K562 (cell line): ENCODE measurements around the gene AGPAT2. TPM values are rescaled to one million over a fixed set of nuclear protein-coding genes. Genes with fewer than 3 reads are reported as not detected.
A peak's percentile ranks its signal among the peaks of the same experiment; 100 is the strongest.

Experiments used
- ADNP ChIP-seq: fragments of 200-800 bp; sonication (Bioruptor generic); IDR thresholded peaks from 2 replicates; pipeline ENCODE4 v1.6.1; 2016; ENCODE audit warnings: missing genetic modification characterization, missing compliant biosample characterization
- BACH1 ChIP-seq: fragments of 200-800 bp; sonication (Bioruptor generic); IDR thresholded peaks from 2 replicates; pipeline ENCODE4 v1.6.1; 2016; ENCODE audit warnings: missing genetic modification characterization, missing compliant biosample characterization
- BCOR ChIP-seq: fragments of 450-650 bp; IDR thresholded peaks from 2 replicates; pipeline ENCODE4 v1.6.1; 2016
- BRCA1 ChIP-seq, 2 experiments: fragments of 450-650 bp in 1 of 2; sonication (generic) in 1 of 2; formaldehyde crosslinking in 1 of 2; IDR thresholded peaks; 2 replicates each; pipeline versions ENCODE4 v1.5.0 to v1.6.1; 2017 to 2020; ENCODE audit warnings: mild to moderate bottlenecking in 1 of 2, missing genetic modification reagents in 1 of 2
- CC2D1A ChIP-seq: fragments of 450-650 bp; IDR thresholded peaks from 2 replicates; pipeline ENCODE4 v1.6.1; 2017; ENCODE audit warnings: mild to moderate bottlenecking
- ERF ChIP-seq: fragments of 450-650 bp; formaldehyde crosslinking; IDR thresholded peaks from 2 replicates; pipeline ENCODE4 v1.4.0; 2020; ENCODE audit warnings: mild to moderate bottlenecking, mixed read lengths
- FOXA3 ChIP-seq, 2 experiments: fragments of 450-650 bp in 1 of 2; sonication (generic) in 1 of 2; formaldehyde crosslinking; IDR thresholded peaks in 1 of 2; conservative IDR thresholded peaks in 1 of 2; 2 replicates each; pipeline versions ENCODE4 v1.4.0 to v1.8.0; 2020 to 2022; ENCODE audit warnings: mild to moderate bottlenecking in 2 of 2, missing genetic modification reagents in 1 of 2
- GATAD2B ChIP-seq: fragments of 450-650 bp; IDR thresholded peaks from 2 replicates; pipeline ENCODE4 v1.6.1; 2017; ENCODE audit warnings: mild to moderate bottlenecking, borderline replicate concordance
- JUN ChIP-seq, 2 experiments: sonication (generic) in 1 of 2; formaldehyde crosslinking in 1 of 2; IDR thresholded peaks; 2 replicates each; pipeline versions ENCODE4 v1.6.1 to v1.8.0; 2012 to 2022; ENCODE audit warnings: borderline replicate concordance in 2 of 2, mild to moderate bottlenecking in 2 of 2, improper control_type of control experiment in 1 of 2, low read depth in 1 of 2, low read length in 1 of 2, missing genetic modification reagents in 1 of 2
- KDM1A ChIP-seq, 2 experiments: fragments of 450-650 bp; IDR thresholded peaks; 2 replicates each; pipeline ENCODE4 v1.6.1; 2016; ENCODE audit warnings: mild to moderate bottlenecking in 2 of 2
- MAFF ChIP-seq: IDR thresholded peaks from 2 replicates; pipeline ENCODE4 v1.6.1; 2012; ENCODE audit warnings: low read length, improper control_type of control experiment
- NEUROD1 ChIP-seq: fragments of 150-350 bp; IDR thresholded peaks from 2 replicates; pipeline ENCODE4 v1.6.1; 2014; ENCODE audit warnings: borderline replicate concordance, low read length, low read depth; ENCODE audit not compliant: partially characterized antibody
- NR4A1 ChIP-seq, 2 experiments: fragments of 250-450 bp in 1 of 2; fragments of 450-650 bp in 1 of 2; sonication (Bioruptor Pico) in 1 of 2; IDR thresholded peaks; 2 replicates each; pipeline versions ENCODE4 v1.4.0 to v1.6.1; 2016 to 2020; ENCODE audit warnings: mild to moderate bottlenecking in 2 of 2, missing compliant biosample characterization in 1 of 2, missing genetic modification characterization in 1 of 2, moderate library complexity in 1 of 2
- PHF8 ChIP-seq: fragments of 200-600 bp; sonication (generic); IDR thresholded peaks from 2 replicates; pipeline ENCODE4 v1.6.1; 2012; ENCODE audit warnings: mixed run types, mild to moderate bottlenecking, inconsistent platforms, low read length, moderate library complexity, borderline replicate concordance
- SRF ChIP-seq, 2 experiments: fragments of 250-450, 450-650 bp in 1 of 2; sonication (Bioruptor Pico) in 1 of 2; sonication (generic) in 1 of 2; formaldehyde crosslinking; IDR thresholded peaks; 2 replicates each; pipeline versions ENCODE4 v1.5.0 to v1.5.1; 2020 to 2022; ENCODE audit warnings: mild to moderate bottlenecking in 1 of 2, missing genetic modification reagents in 1 of 2
- TAF7 ChIP-seq: fragments of 450-650 bp; IDR thresholded peaks from 2 replicates; pipeline ENCODE4 v1.6.1; 2016; ENCODE audit warnings: missing genetic modification characterization, missing compliant biosample characterization
- U2AF1 ChIP-seq: fragments of 200-400 bp; formaldehyde crosslinking; optimal IDR thresholded peaks from 2 replicates; pipeline ENCODE3; 2017; ENCODE audit warnings: mild to moderate bottlenecking, low read depth, low read length, moderate library complexity
- ZBTB8A ChIP-seq: fragments of 450-650 bp; IDR thresholded peaks from 2 replicates; pipeline ENCODE4 v1.6.1; 2018; ENCODE audit warnings: mild to moderate bottlenecking, moderate library complexity; ENCODE audit not compliant: partially characterized antibody
- ZC3H8 ChIP-seq: fragments of 450-650 bp; IDR thresholded peaks from 2 replicates; pipeline ENCODE4 v1.6.1; 2017
- ZNF586 ChIP-seq: fragments of 450-650 bp; formaldehyde crosslinking; conservative IDR thresholded peaks from 2 replicates; pipeline ENCODE4 v1.4.0; 2020; ENCODE audit warnings: mild to moderate bottlenecking, moderate library complexity
- polyA plus RNA-seq, 8 experiments: library from polyadenylated mRNA; depleted of rRNA in 4 of 8; stranded (reverse) in 5 of 8; unstranded in 3 of 8; fragments of >200 nt; fragmentation: Nextera tagmentation in 2 of 8; fragmentation: Illumina TruSeq in 1 of 8; extraction: Ambion mirVana in 2 of 8; extraction: Trizol in 1 of 8; gene quantifications; 2 replicates each; pipeline versions ENCODE4 v1.2.1 to v1.2.3, GENCODE V29; 2011 to 2014; ENCODE audit warnings: inconsistent platforms in 1 of 8, missing spikeins in 1 of 8
- total RNA-seq, 7 experiments: library from RNA; depleted of rRNA in 6 of 7; stranded (reverse); fragments of >200 nt in 6 of 7; fragmentation: Illumina TruSeq in 2 of 7; extraction: Trizol in 2 of 7; gene quantifications; 2 replicates each; pipeline versions ENCODE4 v1.2.1 to v1.2.3, GENCODE V29; 2011 to 2021; ENCODE audit warnings: low replicate concordance in 1 of 7
- TF ChIP-seq, protein P1 (sequence below): sonication (generic); formaldehyde crosslinking; IDR thresholded peaks from 2 replicates; pipeline ENCODE4 v1.8.0; 2022; ENCODE audit warnings: missing genetic modification reagents, mild to moderate bottlenecking, borderline replicate concordance
- TF ChIP-seq, protein P2 (sequence below): sonication (generic); formaldehyde crosslinking; IDR thresholded peaks from 2 replicates; pipeline ENCODE4 v1.8.0; 2023; ENCODE audit warnings: mild to moderate bottlenecking, missing genetic modification reagents
- TF ChIP-seq, protein P3 (sequence below): fragments of 250-450 bp; sonication (Bioruptor Pico); IDR thresholded peaks from 2 replicates; pipeline ENCODE4 v1.5.0; 2020; ENCODE audit warnings: mild to moderate bottlenecking, borderline replicate concordance

Gene AGPAT2
- total and polyA plus RNA-seq, 9 of the 15 experiments (the other 6 are each of a cell fraction or from before 2014, with no cell fraction given) = 0.13 to 54.5 (median 23.9) TPM

DNA sequence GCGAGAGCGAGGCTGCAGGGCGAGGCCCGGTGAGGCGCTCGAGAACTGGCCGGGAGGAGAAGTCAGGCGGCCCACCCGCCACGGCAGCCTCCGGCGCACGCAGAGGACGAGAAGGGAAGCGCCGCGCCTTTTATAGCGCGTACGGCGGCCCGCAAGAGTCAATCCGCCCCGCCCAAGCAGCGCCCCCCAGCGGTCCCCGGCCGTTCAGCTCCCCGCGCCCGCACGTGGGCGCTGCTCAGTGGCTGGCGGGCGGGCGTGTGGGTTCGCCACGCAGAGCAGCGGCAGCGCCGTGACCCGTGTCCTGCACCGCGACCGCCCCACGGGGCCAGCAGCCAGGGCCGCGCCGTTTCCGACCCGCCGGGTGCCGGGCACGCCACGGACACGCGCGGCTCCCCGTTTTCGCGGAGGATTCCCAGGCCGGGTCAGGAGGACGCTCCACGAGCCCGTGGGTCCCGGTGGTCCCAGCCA lies 40.9 kb upstream of the AGPAT2 start (continued):
- TF ChIP-seq JUN (IDR thresholded peaks at IDR 0.05; ENCODE audit: borderline replicate concordance, low read depth, low read length) (peak; percentile 84; the same call in 1 of the 2 replicates), JUN (CRISPR knock-in tag; IDR thresholded peaks at IDR 0.05; ENCODE audit: borderline replicate concordance) (no peak; the same call in 1 of the 2 replicates), CC2D1A (no peak), ZC3H8 (no peak), GATAD2B (peak; percentile 100), TAF7 (tag) (peak; percentile 73; the same call in 1 of the 2 replicates), SRF (CRISPR knock-in tag; IDR thresholded peaks at IDR 0.05) (peak in 1 of 2 experiments; percentile 86; a peak in 3 of 4 replicates), BRCA1 (IDR thresholded peaks at IDR 0.05) (no peak), BRCA1 (CRISPR knock-in tag; IDR thresholded peaks at IDR 0.05) (0 out of 2 replicates have a peak, but pooled peaks have one; percentile 73), BCOR (no peak), ZNF586 (no peak), NEUROD1 (peak; percentile 97), ADNP (no peak; the same call in 1 of the 2 replicates), MAFF (no peak), KDM1A (IDR thresholded peaks at IDR 0.05) (no peak), FOXA3 (CRISPR knock-in tag; conservative IDR thresholded peaks at IDR 0.05 in 1 of 2, IDR thresholded peaks at IDR 0.05 in 1 of 2) (no peak), ZBTB8A (no peak), NR4A1 (CRISPR knock-in tag; IDR thresholded peaks at IDR 0.05) (no peak), NR4A1 (tag; IDR thresholded peaks at IDR 0.05) (peak; percentile 75), PHF8 (peak; percentile 89; the same call in 1 of the 2 replicates), U2AF1 (peak; percentile 88), BACH1 (tag) (no peak), ERF (peak; percentile 78; the same call in 1 of the 2 replicates)
- TF ChIP-seq, protein P1, sequence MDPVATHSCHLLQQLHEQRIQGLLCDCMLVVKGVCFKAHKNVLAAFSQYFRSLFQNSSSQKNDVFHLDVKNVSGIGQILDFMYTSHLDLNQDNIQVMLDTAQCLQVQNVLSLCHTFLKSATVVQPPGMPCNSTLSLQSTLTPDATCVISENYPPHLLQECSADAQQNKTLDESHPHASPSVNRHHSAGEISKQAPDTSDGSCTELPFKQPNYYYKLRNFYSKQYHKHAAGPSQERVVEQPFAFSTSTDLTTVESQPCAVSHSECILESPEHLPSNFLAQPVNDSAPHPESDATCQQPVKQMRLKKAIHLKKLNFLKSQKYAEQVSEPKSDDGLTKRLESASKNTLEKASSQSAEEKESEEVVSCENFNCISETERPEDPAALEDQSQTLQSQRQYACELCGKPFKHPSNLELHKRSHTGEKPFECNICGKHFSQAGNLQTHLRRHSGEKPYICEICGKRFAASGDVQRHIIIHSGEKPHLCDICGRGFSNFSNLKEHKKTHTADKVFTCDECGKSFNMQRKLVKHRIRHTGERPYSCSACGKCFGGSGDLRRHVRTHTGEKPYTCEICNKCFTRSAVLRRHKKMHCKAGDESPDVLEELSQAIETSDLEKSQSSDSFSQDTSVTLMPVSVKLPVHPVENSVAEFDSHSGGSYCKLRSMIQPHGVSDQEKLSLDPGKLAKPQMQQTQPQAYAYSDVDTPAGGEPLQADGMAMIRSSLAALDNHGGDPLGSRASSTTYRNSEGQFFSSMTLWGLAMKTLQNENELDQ = no peak
- TF ChIP-seq, protein P2, sequence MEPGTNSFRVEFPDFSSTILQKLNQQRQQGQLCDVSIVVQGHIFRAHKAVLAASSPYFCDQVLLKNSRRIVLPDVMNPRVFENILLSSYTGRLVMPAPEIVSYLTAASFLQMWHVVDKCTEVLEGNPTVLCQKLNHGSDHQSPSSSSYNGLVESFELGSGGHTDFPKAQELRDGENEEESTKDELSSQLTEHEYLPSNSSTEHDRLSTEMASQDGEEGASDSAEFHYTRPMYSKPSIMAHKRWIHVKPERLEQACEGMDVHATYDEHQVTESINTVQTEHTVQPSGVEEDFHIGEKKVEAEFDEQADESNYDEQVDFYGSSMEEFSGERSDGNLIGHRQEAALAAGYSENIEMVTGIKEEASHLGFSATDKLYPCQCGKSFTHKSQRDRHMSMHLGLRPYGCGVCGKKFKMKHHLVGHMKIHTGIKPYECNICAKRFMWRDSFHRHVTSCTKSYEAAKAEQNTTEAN (CRISPR knock-in tag) = peak; percentile 74; the same call in 1 of the 2 replicates
- TF ChIP-seq, protein P3, sequence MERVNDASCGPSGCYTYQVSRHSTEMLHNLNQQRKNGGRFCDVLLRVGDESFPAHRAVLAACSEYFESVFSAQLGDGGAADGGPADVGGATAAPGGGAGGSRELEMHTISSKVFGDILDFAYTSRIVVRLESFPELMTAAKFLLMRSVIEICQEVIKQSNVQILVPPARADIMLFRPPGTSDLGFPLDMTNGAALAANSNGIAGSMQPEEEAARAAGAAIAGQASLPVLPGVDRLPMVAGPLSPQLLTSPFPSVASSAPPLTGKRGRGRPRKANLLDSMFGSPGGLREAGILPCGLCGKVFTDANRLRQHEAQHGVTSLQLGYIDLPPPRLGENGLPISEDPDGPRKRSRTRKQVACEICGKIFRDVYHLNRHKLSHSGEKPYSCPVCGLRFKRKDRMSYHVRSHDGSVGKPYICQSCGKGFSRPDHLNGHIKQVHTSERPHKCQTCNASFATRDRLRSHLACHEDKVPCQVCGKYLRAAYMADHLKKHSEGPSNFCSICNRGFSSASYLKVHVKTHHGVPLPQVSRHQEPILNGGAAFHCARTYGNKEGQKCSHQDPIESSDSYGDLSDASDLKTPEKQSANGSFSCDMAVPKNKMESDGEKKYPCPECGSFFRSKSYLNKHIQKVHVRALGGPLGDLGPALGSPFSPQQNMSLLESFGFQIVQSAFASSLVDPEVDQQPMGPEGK = no peak
